ENCODE measurements around the gene PTBP1.
"Not testable (repeated sequence)": the region's sequence is repeated elsewhere in the genome, so short reads cannot be mapped to it uniquely, and the experiment has no call there.

- TF ChIP-seq CTCF (IDR thresholded peaks at IDR 0.05; ENCODE audit: extremely low read depth in 1 of 2, insufficient read depth in 1 of 2, low read depth in 1 of 2, low read length in 2 of 2); GATA2 (IDR thresholded peaks at IDR 0.05; ENCODE audit: insufficient read depth, insufficient read length, low read depth, low read length); JUN (IDR thresholded peaks at IDR 0.05; ENCODE audit: borderline replicate concordance, insufficient read depth, insufficient read length, low read depth): not testable (repeated sequence)
Measured at GRCh38 chr19:853614-854220, 56.5 kb downstream of the PTBP1 start.

Measured in endothelial cell of umbilical vein (primary cell).